PC-9 (cell line): Measurements from ENCODE around the gene DGCR2. TPM values are rescaled to one million over a fixed set of nuclear protein-coding genes. Genes with fewer than 3 reads are reported as not detected.

Experiments
- BruUV-seq: library from RNA; stranded (reverse); fragments of 400-500 nt; replicated peaks from 2 replicates; lab custom pipeline; 2021; lab: Mats Ljungman, UMichigan
- CTCF ChIA-PET: fragments of 300-600 bp; sonication (Branson Sonifier 250); formaldehyde crosslinking; loops from one replicate; lab custom pipeline; 2022; ENCODE audit warnings: antibody characterized with exemption; lab: Charles Lee
- POLR2A ChIA-PET: fragments of 300-600 bp; sonication (Branson Sonifier 250); formaldehyde crosslinking; loops from one replicate; lab custom pipeline; 2022; ENCODE audit warnings: antibody characterized with exemption; ENCODE audit not compliant: unreplicated experiment; lab: Charles Lee
- DNase-seq, 2 experiments: peaks; one replicate each; pipeline versions ENCODE4 v3.0.0 to v3.0.0-alpha.2; 2015 to 2022; ENCODE audit warnings: mixed read lengths in 1 of 2
- H2AFZ ChIP-seq: fragments of 200-600 bp; sonication (generic); 2 replicates; pipeline ENCODE4 v1.8.1; 2017; ENCODE audit warnings: antibody characterized with exemption
- H3F3A ChIP-seq: fragments of 200-600 bp; sonication (generic); 2 replicates; pipeline ENCODE4 v1.8.1; 2017; ENCODE audit warnings: antibody characterized with exemption, mild to moderate bottlenecking, low read depth; ENCODE audit not compliant: insufficient read depth
- H3K27ac ChIP-seq: fragments of 200-600 bp; sonication (generic); 2 replicates; pipeline ENCODE4 v1.6.1; 2016; ENCODE audit warnings: mixed run types
- H3K27me3 ChIP-seq: fragments of 200-600 bp; sonication (generic); 2 replicates; pipeline ENCODE4 v1.6.1; 2016; ENCODE audit warnings: low read depth, mixed run types; ENCODE audit not compliant: insufficient read depth
- H3K36me3 ChIP-seq: fragments of 200-600 bp; sonication (generic); 2 replicates; pipeline ENCODE4 v1.6.1; 2016; ENCODE audit warnings: low read depth, mixed run types
- H3K4me1 ChIP-seq: fragments of 200-600 bp; sonication (generic); replicated peaks from 2 replicates; pipeline ENCODE4 v1.6.1; 2016; ENCODE audit warnings: mixed run types; ENCODE audit not compliant: insufficient read depth
- H3K4me2 ChIP-seq: fragments of 200-600 bp; sonication (generic); 2 replicates; pipeline ENCODE4 v1.6.1; 2017; ENCODE audit warnings: mixed run types
- H3K4me3 ChIP-seq: fragments of 200-600 bp; sonication (generic); 2 replicates; pipeline ENCODE4 v1.6.1; 2016; ENCODE audit warnings: mixed run types
- H3K79me2 ChIP-seq: fragments of 200-600 bp; sonication (generic); 2 replicates; pipeline ENCODE4 v1.6.1; 2017; ENCODE audit warnings: low read depth, mixed run types
- H3K9me2 ChIP-seq: fragments of 200-600 bp; sonication (generic); 2 replicates; pipeline ENCODE4 v1.8.1; 2017; ENCODE audit warnings: mild to moderate bottlenecking; ENCODE audit not compliant: insufficient read depth
- H3K9me3 ChIP-seq: fragments of 200-600 bp; sonication (generic); 2 replicates; pipeline ENCODE4 v1.8.1; 2016; ENCODE audit warnings: low read depth; ENCODE audit not compliant: insufficient read depth
- H4K20me1 ChIP-seq: fragments of 200-600 bp; sonication (generic); 2 replicates; pipeline ENCODE4 v1.8.1; 2017; ENCODE audit not compliant: insufficient read depth
- EZH2 ChIP-seq: fragments of 200-600 bp; sonication (generic); IDR thresholded peaks from 2 replicates; pipeline ENCODE4 v1.8.0; 2017; ENCODE audit warnings: antibody characterized with exemption, low read depth
- intact Hi-C: fragments of 100-400 bp; cut with micrococcal nuclease; formaldehyde crosslinking; loops from one replicate; pipeline ENCODE4 v1.10.0; 2022; ENCODE audit not compliant: unreplicated experiment
- total RNA-seq: library from RNA; stranded (reverse); gene quantifications from 2 replicates; pipeline ENCODE4 v1.2.3, GENCODE V29; 2021
- TF ChIP-seq, protein P1 (sequence below): fragments of 200-600 bp; sonication (generic); conservative IDR thresholded peaks from 2 replicates; pipeline ENCODE4 v1.6.1; 2017; ENCODE audit warnings: mixed run types, antibody characterized with exemption, mild to moderate bottlenecking, moderate library complexity

The DGCR2 gene
- total RNA-seq, 1 experiment from 2014 or later, result 37.6 TPM

DNA sequence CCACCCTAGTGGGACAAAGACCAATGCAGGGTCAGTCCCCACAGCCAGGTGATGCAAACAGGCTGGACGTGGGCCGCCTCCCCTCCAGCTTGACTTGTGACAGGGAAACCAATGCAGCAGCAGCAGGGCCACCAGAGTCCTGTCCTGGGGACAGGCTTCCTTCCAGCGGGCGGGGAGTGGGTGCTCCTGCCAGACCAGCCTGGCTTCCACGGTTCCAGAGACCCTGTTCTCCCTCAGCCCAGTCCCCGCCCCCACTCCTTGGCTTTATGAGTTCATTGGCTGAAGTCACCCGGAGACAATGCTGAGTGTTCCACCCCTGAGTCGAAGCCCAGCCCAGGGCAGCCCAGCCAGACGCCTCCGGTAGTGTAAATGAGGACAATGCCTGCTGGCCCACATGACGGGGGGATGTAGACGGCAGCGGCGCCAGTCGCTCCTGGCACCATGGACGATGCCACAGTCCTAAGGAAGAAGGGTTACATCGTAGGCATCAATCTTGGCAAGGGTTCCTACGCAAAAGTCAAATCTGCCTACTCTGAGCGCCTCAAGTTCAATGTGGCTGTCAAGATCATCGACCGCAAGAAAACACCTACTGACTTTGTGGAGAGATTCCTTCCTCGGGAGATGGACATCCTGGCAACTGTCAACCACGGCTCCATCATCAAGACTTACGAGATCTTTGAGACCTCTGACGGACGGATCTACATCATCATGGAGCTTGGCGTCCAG lies 8.9 kb upstream of the DGCR2 start, which contains the start of gene TSSK2:
Gene TSSK2 (plus strand): TSS at position 350 of the 726 bp plus-strand sequence. CDS start 92 bp downstream, at position 442.
- Histone ChIP-seq H3K79me2 (no peaks in the 10 kb centered on the region), H3K36me3 (no peaks in the 10 kb centered on the region), H3K9me3 (no peaks in the 10 kb centered on the region), H3K4me3 (no peak within 1 kb of the TSS), H3K27ac (no peak within 1 kb of the TSS), H3K4me1 (no peaks in the 10 kb centered on the region), H3K4me2 (no peak within 1 kb of the TSS), H3K27me3 (no peaks in the 10 kb centered on the region), H3K9me2 (no peaks in the 10 kb centered on the region), H4K20me1 (no peaks in the 10 kb centered on the region), H2AFZ (no peak within 1 kb of the TSS), H3F3A (no peaks in the 10 kb centered on the region; the same call in 1 of the 2 replicates)
- TF ChIP-seq, protein P1, sequence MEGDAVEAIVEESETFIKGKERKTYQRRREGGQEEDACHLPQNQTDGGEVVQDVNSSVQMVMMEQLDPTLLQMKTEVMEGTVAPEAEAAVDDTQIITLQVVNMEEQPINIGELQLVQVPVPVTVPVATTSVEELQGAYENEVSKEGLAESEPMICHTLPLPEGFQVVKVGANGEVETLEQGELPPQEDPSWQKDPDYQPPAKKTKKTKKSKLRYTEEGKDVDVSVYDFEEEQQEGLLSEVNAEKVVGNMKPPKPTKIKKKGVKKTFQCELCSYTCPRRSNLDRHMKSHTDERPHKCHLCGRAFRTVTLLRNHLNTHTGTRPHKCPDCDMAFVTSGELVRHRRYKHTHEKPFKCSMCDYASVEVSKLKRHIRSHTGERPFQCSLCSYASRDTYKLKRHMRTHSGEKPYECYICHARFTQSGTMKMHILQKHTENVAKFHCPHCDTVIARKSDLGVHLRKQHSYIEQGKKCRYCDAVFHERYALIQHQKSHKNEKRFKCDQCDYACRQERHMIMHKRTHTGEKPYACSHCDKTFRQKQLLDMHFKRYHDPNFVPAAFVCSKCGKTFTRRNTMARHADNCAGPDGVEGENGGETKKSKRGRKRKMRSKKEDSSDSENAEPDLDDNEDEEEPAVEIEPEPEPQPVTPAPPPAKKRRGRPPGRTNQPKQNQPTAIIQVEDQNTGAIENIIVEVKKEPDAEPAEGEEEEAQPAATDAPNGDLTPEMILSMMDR, result no peak
- TF ChIP-seq EZH2, result no peak
- ChIA-PET CTCF (no interaction called here), POLR2A (interaction anchor here (0.6 kb wide), 1 partner anchor 1560 kb away, joined by 7 read pairs; no protein-coding TSS in a partner anchor)
- TSS peak; percentile 16 for BruUV-seq
- intact Hi-C loops, result no loop called here
- DNase-seq, result no peak

DNA sequence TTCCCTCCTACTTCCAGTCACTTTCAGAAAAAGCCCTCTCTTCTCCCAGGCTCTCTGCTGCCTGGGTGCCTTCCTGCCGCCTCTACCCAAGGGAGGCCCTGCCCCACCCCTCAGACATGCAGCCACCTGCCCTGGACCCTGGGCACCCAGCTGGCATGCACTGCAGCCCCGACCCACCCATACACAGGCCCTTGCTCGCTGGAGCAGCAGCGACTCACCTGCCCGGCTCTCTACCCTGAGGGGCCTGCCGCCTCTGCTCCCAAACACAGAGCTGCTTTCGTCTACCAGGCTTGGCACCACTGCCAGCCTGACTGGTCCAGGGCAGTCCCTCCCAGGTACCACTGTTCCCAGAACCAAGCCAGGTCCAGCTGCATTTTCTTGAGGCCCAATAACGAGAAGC lies 7.7 kb upstream of the DGCR2 start:
- Histone ChIP-seq H3K9me2 (no peaks in the 10 kb centered on the region), H3K27ac (no peak overlapping the region), H3K4me1 (no peaks in the 10 kb centered on the region), H4K20me1 (no peaks in the 10 kb centered on the region), H3F3A (no peaks in the 10 kb centered on the region), H3K36me3 (no peaks in the 10 kb centered on the region), H3K4me2 (no peak overlapping the region), H3K4me3 (no peak overlapping the region), H2AFZ (no peak overlapping the region), H3K27me3 (no peaks in the 10 kb centered on the region), H3K79me2 (no peaks in the 10 kb centered on the region), H3K9me3 (no peaks in the 10 kb centered on the region)
- no TSS peak for BruUV-seq
- CTCF ChIA-PET, result no interaction called here
- no peak for DNase-seq
- TF ChIP-seq, protein P1, result no peak
- TF ChIP-seq EZH2, result no peak
- POLR2A ChIA-PET, result no interaction called here
- intact Hi-C loops, result no loop called here

DNA sequence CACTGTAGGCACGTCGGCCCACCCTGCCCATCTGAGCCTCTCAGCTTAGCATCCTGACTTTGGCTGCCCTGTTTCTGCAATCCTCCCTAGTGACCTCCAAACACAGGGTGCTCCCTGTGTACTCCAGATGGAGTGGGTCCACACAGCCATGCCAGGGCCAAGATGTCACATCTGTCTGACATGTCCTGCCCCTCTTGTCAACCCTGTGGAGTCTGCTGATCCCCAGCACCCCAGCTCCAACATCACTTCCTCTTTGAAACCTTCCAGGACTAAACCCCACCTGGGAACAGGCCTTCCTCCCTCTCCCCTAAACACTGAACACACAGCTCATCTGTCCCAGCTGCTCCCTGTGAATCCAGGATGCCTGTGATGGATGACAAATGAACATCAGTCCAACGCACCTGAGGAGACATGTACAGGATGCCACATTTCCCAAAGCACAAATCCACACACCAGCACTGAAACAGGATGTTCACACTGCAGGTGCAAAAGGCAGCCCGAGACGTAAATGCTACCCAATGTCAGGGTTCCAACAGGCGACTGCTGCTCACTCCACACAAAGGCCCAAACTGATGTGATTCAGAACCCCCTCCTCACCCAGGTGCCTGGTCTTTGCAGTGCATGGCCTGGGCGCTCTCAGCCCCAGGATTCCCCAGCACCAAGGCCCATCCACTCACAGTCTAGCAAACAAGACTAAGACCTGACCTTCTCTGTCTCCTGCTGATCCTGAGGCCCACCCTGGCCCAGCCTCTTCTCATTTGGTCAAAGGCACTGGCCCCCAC lies 6.9 kb upstream of the DGCR2 start:
- intact Hi-C loops, result no loop called here
- CTCF ChIA-PET, result no interaction called here
- TF ChIP-seq EZH2, result no peak
- TF ChIP-seq, protein P1, result no peak
- no peaks in the 10 kb centered on the region for H3K4me1 ChIP-seq
- H3K36me3 ChIP-seq, result no peaks in the 10 kb centered on the region
- no peaks in the 10 kb centered on the region for H3K27me3 ChIP-seq
- no TSS peak for BruUV-seq
- H3K9me2 ChIP-seq, result no peaks in the 10 kb centered on the region
- H3K27ac ChIP-seq, result no peak overlapping the region
- H3K79me2 ChIP-seq, result no peaks in the 10 kb centered on the region
- H3K9me3 ChIP-seq, result no peaks in the 10 kb centered on the region
- no peak overlapping the region for H3K4me3 ChIP-seq
- no peaks in the 10 kb centered on the region for H3F3A ChIP-seq
- no peaks in the 10 kb centered on the region for H4K20me1 ChIP-seq
- POLR2A ChIA-PET, result interaction anchor here (0.6 kb wide), 1 partner anchor 1044 kb away, joined by 5 read pairs; no protein-coding TSS in a partner anchor
- no peak for DNase-seq
- H3K4me2 ChIP-seq, result no peak overlapping the region
- H2AFZ ChIP-seq, result no peak overlapping the region
